ENCODE data around the gene CD96. TPM values are rescaled to one million over a fixed set of nuclear protein-coding genes. Genes with fewer than 3 reads are reported as not detected.

CD96 gene
- polyA plus RNA-seq, 1 donor from 2014 or later, result not detected

- Histone ChIP-seq H3K9ac (ENCODE audit: low read length) (no peak overlapping the region), H3K79me2 (replicated peaks; ENCODE audit: insufficient read depth, low read length) (no peaks in the 10 kb centered on the region), H2AFZ (ENCODE audit: low read depth, low read length) (no peak overlapping the region), H3K4me2 (ENCODE audit: low read length) (no peak overlapping the region), H3K36me3 (ENCODE audit: insufficient read depth, low read length) (no peaks in the 10 kb centered on the region), H3K9me2 (ENCODE audit: insufficient read depth, low read length) (no peaks in the 10 kb centered on the region), H3K9me3 (ENCODE audit: low read length) (no peaks in the 10 kb centered on the region), H4K20me1 (ENCODE audit: insufficient read depth) (no peaks in the 10 kb centered on the region), H3F3A (ENCODE audit: insufficient read depth, low read length, poor library complexity, severe bottlenecking) (no peaks in the 10 kb centered on the region), H3K27me3 (ENCODE audit: insufficient read depth, low read depth, low read length) (no peaks in the 10 kb centered on the region), H3K4me3 (ENCODE audit: low read length) (no peak overlapping the region), H3K27ac (ENCODE audit: low read length) (no peak overlapping the region)
- TF ChIP-seq SMC3 (conservative IDR thresholded peaks at IDR 0.05; ENCODE audit: poor library complexity), result no peak
Measured at GRCh38 chr3:111596328-111596727, 54.3 kb downstream of the CD96 start.

- H3K9me2 ChIP-seq (ENCODE audit: insufficient read depth, low read length), result no peaks in the 10 kb centered on the region
Measured at GRCh38 chr3:111598139-111598538, 56.1 kb downstream of the CD96 start.

More at GRCh38 chr3:111598139-111598538, 56.1 kb downstream of the CD96 start:
- TF ChIP-seq SMC3 (conservative IDR thresholded peaks at IDR 0.05; ENCODE audit: poor library complexity) (no peak), RAD21 (conservative IDR thresholded peaks at IDR 0.05) (no peak), EZH2 (IDR thresholded peaks at IDR 0.05; ENCODE audit: borderline replicate concordance, insufficient read depth, low read length, poor library complexity, severe bottlenecking) (no peak), CTCF (IDR thresholded peaks at IDR 0.05; ENCODE audit: poor library complexity, severe bottlenecking) (no peak), TAF1 (IDR thresholded peaks at IDR 0.05; ENCODE audit: low read depth) (no peak), EP300 (conservative IDR thresholded peaks at IDR 0.05; ENCODE audit: poor library complexity, severe bottlenecking) (no peak), REST (IDR thresholded peaks at IDR 0.05; ENCODE audit: borderline replicate concordance) (no peak), MXI1 (conservative IDR thresholded peaks at IDR 0.05; ENCODE audit: poor library complexity, severe bottlenecking) (no peak), POLR2AphosphoS5 (IDR thresholded peaks at IDR 0.05) (no peak)
- H3F3A ChIP-seq (ENCODE audit: insufficient read depth, low read length, poor library complexity, severe bottlenecking), result no peaks in the 10 kb centered on the region
- H4K20me1 ChIP-seq (ENCODE audit: insufficient read depth), result no peaks in the 10 kb centered on the region
- no peaks in the 10 kb centered on the region for H3K36me3 ChIP-seq (ENCODE audit: insufficient read depth, low read length)
- H3K4me2 ChIP-seq (ENCODE audit: low read length), result no peak overlapping the region
- H2AFZ ChIP-seq (ENCODE audit: low read depth, low read length), result no peak overlapping the region
- H3K79me2 ChIP-seq (replicated peaks; ENCODE audit: insufficient read depth, low read length), result no peaks in the 10 kb centered on the region
- no peaks in the 10 kb centered on the region for H3K9me3 ChIP-seq (ENCODE audit: low read length)
- no peak overlapping the region for H3K9ac ChIP-seq (ENCODE audit: low read length)
- no peaks in the 10 kb centered on the region for H3K27me3 ChIP-seq (ENCODE audit: insufficient read depth, low read depth, low read length)
- no peak overlapping the region for H3K27ac ChIP-seq (ENCODE audit: low read length)
- no peak overlapping the region for H3K4me3 ChIP-seq (ENCODE audit: low read length)
